Gastrocnemius medialis (tissue), 4 donors: Measurements from ENCODE around the gene ALK.

Experiments
- POLR2A ChIP-seq, 2 donors: fragments of 450-650 bp; IDR thresholded peaks; one replicate each; pipeline ENCODE4 v1.6.1; 2017; ENCODE audit warnings: antibody characterized with exemption in 2 of 2, mild to moderate bottlenecking in 2 of 2, moderate library complexity in 2 of 2
- TF ChIP-seq, protein P1 (sequence below), 5 experiments: fragments of 450-650 bp in 3 of 5; fragments of 200-600 bp in 2 of 5; sonication (generic) in 2 of 5; IDR thresholded peaks in 4 of 5; conservative IDR thresholded peaks in 1 of 5; 1 replicate in 4 of 5; 2 replicates in 1 of 5; pipeline ENCODE4 v1.5.1; 2016 to 2019; ENCODE audit warnings: antibody characterized with exemption in 5 of 5, mild to moderate bottlenecking in 3 of 5, moderate library complexity in 3 of 5

DNA sequence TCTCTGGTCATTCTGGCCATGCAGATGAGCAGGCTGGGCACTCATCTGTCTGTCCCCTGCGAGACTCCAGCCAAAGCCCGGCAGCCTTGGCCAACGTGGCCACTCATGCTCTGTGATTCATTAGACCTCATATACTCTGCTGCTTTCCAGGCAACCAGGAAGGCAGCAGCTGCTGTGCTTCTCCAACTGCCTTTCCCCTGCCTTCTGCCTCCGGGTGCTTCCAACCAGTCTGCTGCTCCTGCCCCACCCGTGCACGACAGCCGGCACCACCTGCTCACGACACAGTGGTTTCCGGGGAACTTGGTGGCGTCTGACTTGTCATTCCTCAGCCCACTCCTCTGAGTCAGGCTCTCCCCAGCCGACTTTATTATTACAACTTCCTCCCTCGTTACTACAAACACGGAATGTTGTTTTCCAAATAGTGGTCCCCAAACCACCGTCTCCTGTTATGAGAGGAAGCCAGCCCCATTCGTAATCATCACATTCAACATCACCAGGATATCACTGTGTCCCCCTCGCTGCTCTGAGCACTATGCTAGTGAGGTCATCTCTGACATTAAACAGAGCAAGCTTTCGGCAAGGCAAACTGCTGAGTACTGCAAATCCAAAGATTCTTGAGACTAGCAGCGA lies 392.4 kb downstream of the ALK start:
- TF ChIP-seq, protein P1, sequence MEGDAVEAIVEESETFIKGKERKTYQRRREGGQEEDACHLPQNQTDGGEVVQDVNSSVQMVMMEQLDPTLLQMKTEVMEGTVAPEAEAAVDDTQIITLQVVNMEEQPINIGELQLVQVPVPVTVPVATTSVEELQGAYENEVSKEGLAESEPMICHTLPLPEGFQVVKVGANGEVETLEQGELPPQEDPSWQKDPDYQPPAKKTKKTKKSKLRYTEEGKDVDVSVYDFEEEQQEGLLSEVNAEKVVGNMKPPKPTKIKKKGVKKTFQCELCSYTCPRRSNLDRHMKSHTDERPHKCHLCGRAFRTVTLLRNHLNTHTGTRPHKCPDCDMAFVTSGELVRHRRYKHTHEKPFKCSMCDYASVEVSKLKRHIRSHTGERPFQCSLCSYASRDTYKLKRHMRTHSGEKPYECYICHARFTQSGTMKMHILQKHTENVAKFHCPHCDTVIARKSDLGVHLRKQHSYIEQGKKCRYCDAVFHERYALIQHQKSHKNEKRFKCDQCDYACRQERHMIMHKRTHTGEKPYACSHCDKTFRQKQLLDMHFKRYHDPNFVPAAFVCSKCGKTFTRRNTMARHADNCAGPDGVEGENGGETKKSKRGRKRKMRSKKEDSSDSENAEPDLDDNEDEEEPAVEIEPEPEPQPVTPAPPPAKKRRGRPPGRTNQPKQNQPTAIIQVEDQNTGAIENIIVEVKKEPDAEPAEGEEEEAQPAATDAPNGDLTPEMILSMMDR (IDR thresholded peaks at IDR 0.05 in 4 of 5, conservative IDR thresholded peaks at IDR 0.05 in 1 of 5) = no peak
- TF ChIP-seq POLR2A (IDR thresholded peaks at IDR 0.05) = no peak
